ENCODE data around the gene NCS1. TPM values are rescaled to one million over a fixed set of nuclear protein-coding genes. Genes with fewer than 3 reads are reported as not detected.

Gene NCS1
- polyA plus RNA-seq, 3 donors = not detected

DNA sequence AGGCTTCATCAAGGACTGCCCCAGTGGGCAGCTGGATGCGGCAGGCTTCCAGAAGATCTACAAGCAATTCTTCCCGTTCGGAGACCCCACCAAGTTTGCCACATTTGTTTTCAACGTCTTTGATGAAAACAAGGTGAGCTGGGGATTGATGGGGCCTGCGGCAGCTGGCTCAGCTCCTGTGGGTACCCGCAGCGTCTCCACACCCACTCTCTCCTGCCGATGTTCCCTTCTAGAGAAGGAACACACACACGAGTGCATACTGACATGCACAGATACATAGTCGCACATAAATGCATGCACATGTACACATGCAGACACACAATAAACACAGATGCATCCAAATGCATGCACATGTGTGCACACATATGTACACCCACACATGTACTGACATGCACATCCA, 45.6 kb downstream of the NCS1 start:
- intact Hi-C loops (cut with micrococcal nuclease) = no loop called here
- Histone ChIP-seq H3K9ac (ENCODE audit: insufficient read depth, low read length, poor library complexity, severe bottlenecking) (no peak overlapping the region), H3K36me3 (replicated peaks in 1 of 2; ENCODE audit: control insufficient read depth in 1 of 2, insufficient read depth in 2 of 2, low read length in 2 of 2) (no peaks in the 10 kb centered on the region), H2AFZ (ENCODE audit: insufficient read depth, low read depth, low read length, poor library complexity, severe bottlenecking) (no peak overlapping the region), H4K20me1 (ENCODE audit: insufficient read depth, low read length) (no peaks in the 10 kb centered on the region), H3K27ac (ENCODE audit: low read depth in 1 of 2, low read length in 2 of 2) (no peak overlapping the region), H3K79me2 (ENCODE audit: insufficient read depth, low read length) (no peaks in the 10 kb centered on the region), H3K27me3 (ENCODE audit: control insufficient read depth in 2 of 2, insufficient read depth in 2 of 2, low read length in 2 of 2) (no peaks in the 10 kb centered on the region), H3K4me3 (replicated peaks in 1 of 3; ENCODE audit: low read depth in 2 of 3, low read length in 3 of 3) (no peak overlapping the region), H3K4me1 (ENCODE audit: control insufficient read depth in 1 of 2, insufficient read depth in 2 of 2, low read length in 2 of 2) (no peaks in the 10 kb centered on the region), H3K9me3 (replicated peaks in 1 of 2; ENCODE audit: control insufficient read depth in 1 of 2, insufficient read depth in 1 of 2, low read length in 2 of 2) (no peaks in the 10 kb centered on the region), H3K4me2 (replicated peaks; ENCODE audit: extremely low read depth, low read length, poor library complexity, severe bottlenecking) (no peak overlapping the region)
- Mint-ChIP-seq H3K27me3 (ENCODE audit: low read depth in 3 of 3) (peaks cover 0 to 3% (median 1%) of the 10 kb centered on the region in 3 donors), H3K9me3 (peaks cover 0 to 2% (median 0%) of the 10 kb centered on the region in 7 donors), H3K36me3 (no peaks in the 10 kb centered on the region), H3K4me1 (no peaks in the 10 kb centered on the region), H3K27ac (no peak overlapping the region), H3K4me3 (no peak overlapping the region)
- TF ChIP-seq, protein P1, sequence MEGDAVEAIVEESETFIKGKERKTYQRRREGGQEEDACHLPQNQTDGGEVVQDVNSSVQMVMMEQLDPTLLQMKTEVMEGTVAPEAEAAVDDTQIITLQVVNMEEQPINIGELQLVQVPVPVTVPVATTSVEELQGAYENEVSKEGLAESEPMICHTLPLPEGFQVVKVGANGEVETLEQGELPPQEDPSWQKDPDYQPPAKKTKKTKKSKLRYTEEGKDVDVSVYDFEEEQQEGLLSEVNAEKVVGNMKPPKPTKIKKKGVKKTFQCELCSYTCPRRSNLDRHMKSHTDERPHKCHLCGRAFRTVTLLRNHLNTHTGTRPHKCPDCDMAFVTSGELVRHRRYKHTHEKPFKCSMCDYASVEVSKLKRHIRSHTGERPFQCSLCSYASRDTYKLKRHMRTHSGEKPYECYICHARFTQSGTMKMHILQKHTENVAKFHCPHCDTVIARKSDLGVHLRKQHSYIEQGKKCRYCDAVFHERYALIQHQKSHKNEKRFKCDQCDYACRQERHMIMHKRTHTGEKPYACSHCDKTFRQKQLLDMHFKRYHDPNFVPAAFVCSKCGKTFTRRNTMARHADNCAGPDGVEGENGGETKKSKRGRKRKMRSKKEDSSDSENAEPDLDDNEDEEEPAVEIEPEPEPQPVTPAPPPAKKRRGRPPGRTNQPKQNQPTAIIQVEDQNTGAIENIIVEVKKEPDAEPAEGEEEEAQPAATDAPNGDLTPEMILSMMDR (IDR thresholded peaks at IDR 0.05) = no peak
- no peak for DNase-seq
- 95% methylated on average over 7 of the region's 10 CpGs for WGBS (ENCODE audit: insufficient coverage)

DNA sequence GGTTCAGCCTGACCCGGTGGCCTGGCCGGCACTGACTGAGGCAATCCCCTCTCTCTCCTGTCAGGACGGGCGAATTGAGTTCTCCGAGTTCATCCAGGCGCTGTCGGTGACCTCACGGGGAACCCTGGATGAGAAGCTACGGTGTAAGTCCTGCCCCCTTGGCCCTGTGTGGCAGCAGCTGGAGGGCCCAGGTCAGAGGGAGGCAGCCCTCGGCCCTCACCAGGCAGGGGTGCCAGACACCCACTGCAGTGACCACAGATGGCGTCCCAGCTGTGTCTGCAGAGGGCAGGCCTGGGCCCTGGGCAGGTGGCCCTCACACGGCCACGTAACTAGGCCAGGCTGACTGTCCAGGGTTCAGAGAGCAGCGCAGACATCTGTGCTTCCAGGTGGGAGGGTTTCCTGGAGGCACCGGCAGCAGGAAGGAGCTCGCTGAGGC, 47.5 kb downstream of the NCS1 start:
- H3K4me3 Mint-ChIP-seq = no peak overlapping the region
- no peaks in the 10 kb centered on the region for H3K36me3 ChIP-seq (replicated peaks in 1 of 2; ENCODE audit: control insufficient read depth in 1 of 2, insufficient read depth in 2 of 2, low read length in 2 of 2)
- H3K4me3 ChIP-seq (replicated peaks in 1 of 3; ENCODE audit: low read depth in 2 of 3, low read length in 3 of 3) = no peak overlapping the region
- H3K79me2 ChIP-seq (ENCODE audit: insufficient read depth, low read length) = no peaks in the 10 kb centered on the region
- no peak overlapping the region for H3K27ac Mint-ChIP-seq
- H3K4me1 ChIP-seq (ENCODE audit: control insufficient read depth in 1 of 2, insufficient read depth in 2 of 2, low read length in 2 of 2) = no peaks in the 10 kb centered on the region
- H3K27ac ChIP-seq (ENCODE audit: low read depth in 1 of 2, low read length in 2 of 2) = no peak overlapping the region
- no peaks in the 10 kb centered on the region for H3K27me3 ChIP-seq (ENCODE audit: control insufficient read depth in 2 of 2, insufficient read depth in 2 of 2, low read length in 2 of 2)
- intact Hi-C loops (cut with micrococcal nuclease) = no loop called here
- DNase-seq = no peak
- H3K9ac ChIP-seq (ENCODE audit: insufficient read depth, low read length, poor library complexity, severe bottlenecking) = no peak overlapping the region
- WGBS (ENCODE audit: insufficient coverage) = 95% methylated on average over 14 of the region's 16 CpGs
- peaks cover 0 to 5% (median 0%) of the 10 kb centered on the region in 3 donors for H3K27me3 Mint-ChIP-seq (ENCODE audit: low read depth in 3 of 3)
- no peaks in the 10 kb centered on the region for H3K4me1 Mint-ChIP-seq
- no peaks in the 10 kb centered on the region for H3K36me3 Mint-ChIP-seq
- H2AFZ ChIP-seq (ENCODE audit: insufficient read depth, low read depth, low read length, poor library complexity, severe bottlenecking) = no peak overlapping the region
- no peaks in the 10 kb centered on the region for H4K20me1 ChIP-seq (ENCODE audit: insufficient read depth, low read length)
- no peak overlapping the region for H3K4me2 ChIP-seq (replicated peaks; ENCODE audit: extremely low read depth, low read length, poor library complexity, severe bottlenecking)
- no peaks in the 10 kb centered on the region for H3K9me3 Mint-ChIP-seq
- TF ChIP-seq, protein P1 (IDR thresholded peaks at IDR 0.05) = no peak
- H3K9me3 ChIP-seq (replicated peaks in 1 of 2; ENCODE audit: control insufficient read depth in 1 of 2, insufficient read depth in 1 of 2, low read length in 2 of 2) = no peaks in the 10 kb centered on the region
